ENCODE measurements around the gene CTU2.

Gene CTU2

GRCh38 chr16:88699180-88699579 is 7.1 kb upstream of the CTU2 start:
- H3K9ac ChIP-seq (ENCODE audit: low read length) = no peak overlapping the region
- H3K4me1 ChIP-seq (ENCODE audit: insufficient read depth, low read length, severe bottlenecking) = peaks cover 30% of the 10 kb centered on the region
- H3K9me3 ChIP-seq (ENCODE audit: low read length) = no peaks in the 10 kb centered on the region
- H4K20me1 ChIP-seq (ENCODE audit: insufficient read depth, low read length) = no peaks in the 10 kb centered on the region
- TF ChIP-seq CTCF (IDR thresholded peaks at IDR 0.05; ENCODE audit: low read length) (no peak), EZH2 (IDR thresholded peaks at IDR 0.05; ENCODE audit: borderline replicate concordance, low read length) (no peak)
- no peaks in the 10 kb centered on the region for H3F3A ChIP-seq (ENCODE audit: insufficient read depth, low read length)
- no peaks in the 10 kb centered on the region for H3K79me2 ChIP-seq (ENCODE audit: insufficient read depth, low read length)
- H2AFZ ChIP-seq (ENCODE audit: low read length) = no peak overlapping the region
- H3K27ac ChIP-seq (ENCODE audit: low read depth, low read length, poor library complexity, severe bottlenecking) = no peak overlapping the region
- H3K4me3 ChIP-seq (ENCODE audit: low read depth, low read length, poor library complexity, severe bottlenecking) = no peak overlapping the region
- peaks cover 8% of the 10 kb centered on the region; the same call in 1 of the 2 replicates for H3K27me3 ChIP-seq (ENCODE audit: insufficient read depth, low read length)
- no peak overlapping the region for H3K4me2 ChIP-seq (ENCODE audit: low read length)
- peaks cover 7% of the 10 kb centered on the region; the same call in 1 of the 2 replicates for H3K36me3 ChIP-seq (ENCODE audit: insufficient read depth, low read length)
- H3K9me2 ChIP-seq (ENCODE audit: low read depth, low read length) = no peaks in the 10 kb centered on the region

DNA sequence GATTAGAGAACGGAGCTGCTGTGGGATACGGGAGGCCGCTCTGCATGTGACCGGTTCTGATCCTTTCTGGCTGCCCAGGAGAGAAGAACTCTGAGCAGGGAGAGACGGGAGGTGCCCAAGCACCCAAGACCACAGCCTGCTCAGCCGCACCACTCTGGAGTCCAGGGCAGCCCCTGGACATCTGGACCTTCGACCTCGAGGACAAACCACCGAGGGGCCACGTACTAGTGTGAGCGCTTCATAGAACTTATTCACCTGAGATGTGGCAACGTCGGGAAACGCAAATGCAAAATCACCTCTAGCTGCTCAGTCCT is 6.0 kb upstream of the CTU2 start:
- no peak for TF ChIP-seq EZH2 (IDR thresholded peaks at IDR 0.05; ENCODE audit: borderline replicate concordance, low read length)
- no peak for TF ChIP-seq CTCF (IDR thresholded peaks at IDR 0.05; ENCODE audit: low read length)
- H3K9me2 ChIP-seq (ENCODE audit: low read depth, low read length) = no peaks in the 10 kb centered on the region
- H3K4me2 ChIP-seq (ENCODE audit: low read length) = no peak overlapping the region
- H3F3A ChIP-seq (ENCODE audit: insufficient read depth, low read length) = no peaks in the 10 kb centered on the region
- H4K20me1 ChIP-seq (ENCODE audit: insufficient read depth, low read length) = no peaks in the 10 kb centered on the region
- peaks cover 41% of the 10 kb centered on the region for H3K4me1 ChIP-seq (ENCODE audit: insufficient read depth, low read length, severe bottlenecking)
- no peak overlapping the region for H3K27ac ChIP-seq (ENCODE audit: low read depth, low read length, poor library complexity, severe bottlenecking)
- H3K79me2 ChIP-seq (ENCODE audit: insufficient read depth, low read length) = no peaks in the 10 kb centered on the region
- peaks cover 8% of the 10 kb centered on the region; the same call in 1 of the 2 replicates for H3K27me3 ChIP-seq (ENCODE audit: insufficient read depth, low read length)
- peaks cover 7% of the 10 kb centered on the region; the same call in 1 of the 2 replicates for H3K36me3 ChIP-seq (ENCODE audit: insufficient read depth, low read length)
- H3K9me3 ChIP-seq (ENCODE audit: low read length) = no peaks in the 10 kb centered on the region
- H3K4me3 ChIP-seq (ENCODE audit: low read depth, low read length, poor library complexity, severe bottlenecking) = no peak overlapping the region
- H2AFZ ChIP-seq (ENCODE audit: low read length) = no peak overlapping the region
- no peak overlapping the region for H3K9ac ChIP-seq (ENCODE audit: low read length)

DNA sequence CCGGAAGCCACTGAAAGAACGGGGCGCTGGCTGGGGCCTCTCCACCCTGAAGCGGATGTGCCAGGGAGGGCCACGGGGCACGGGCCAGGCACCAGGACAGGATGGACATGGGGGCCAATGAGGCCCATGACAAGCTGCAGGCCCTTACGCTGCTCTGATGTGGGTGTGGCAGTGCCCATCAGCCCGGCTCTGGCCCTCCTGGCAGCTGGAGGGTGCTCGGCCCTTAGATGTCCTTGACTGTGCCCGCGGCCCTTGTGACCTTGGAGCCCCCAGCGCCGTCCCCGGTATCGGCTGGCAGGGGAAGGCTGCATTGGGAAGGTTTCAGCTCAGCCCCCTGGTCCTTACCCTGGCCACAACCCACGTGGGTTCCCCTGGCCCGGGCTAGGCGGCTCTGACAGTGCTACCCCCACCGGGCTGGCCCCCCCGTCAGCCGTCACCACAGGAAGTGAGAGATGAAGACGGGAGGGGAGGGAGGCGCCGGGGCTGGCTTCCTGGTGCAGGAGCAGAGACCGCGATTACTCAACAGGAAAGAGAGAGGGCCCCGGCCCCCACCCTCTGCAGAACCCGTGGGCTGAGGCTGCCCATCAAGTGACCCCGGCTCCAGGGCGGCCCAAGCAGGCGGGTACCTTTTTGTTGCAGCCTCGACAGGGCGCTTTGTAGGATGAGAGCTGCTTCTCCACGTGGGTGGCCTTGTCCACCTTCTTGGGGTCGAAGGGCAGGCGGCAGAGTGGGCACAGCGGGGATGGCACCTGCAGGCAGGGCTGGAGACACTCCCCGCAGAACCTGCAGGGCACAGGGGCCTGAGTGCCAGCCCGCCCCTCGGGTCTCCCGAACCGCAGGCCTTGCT is 5.4 kb upstream of the CTU2 start:
- H3K27me3 ChIP-seq (ENCODE audit: insufficient read depth, low read length) = 0 out of 2 replicates have a peak, but pooled peaks cover 6% of the 10 kb centered on the region
- no peaks in the 10 kb centered on the region for H3K79me2 ChIP-seq (ENCODE audit: insufficient read depth, low read length)
- no peak overlapping the region for H3K27ac ChIP-seq (ENCODE audit: low read depth, low read length, poor library complexity, severe bottlenecking)
- TF ChIP-seq CTCF (IDR thresholded peaks at IDR 0.05; ENCODE audit: low read length) (no peak), EZH2 (IDR thresholded peaks at IDR 0.05; ENCODE audit: borderline replicate concordance, low read length) (no peak)
- no peaks in the 10 kb centered on the region for H3F3A ChIP-seq (ENCODE audit: insufficient read depth, low read length)
- peak overlapping the region; percentile 28; the same call in 1 of the 2 replicates for H3K9ac ChIP-seq (ENCODE audit: low read length)
- H3K9me2 ChIP-seq (ENCODE audit: low read depth, low read length) = no peaks in the 10 kb centered on the region
- peaks cover 7% of the 10 kb centered on the region; the same call in 1 of the 2 replicates for H3K36me3 ChIP-seq (ENCODE audit: insufficient read depth, low read length)
- H4K20me1 ChIP-seq (ENCODE audit: insufficient read depth, low read length) = no peaks in the 10 kb centered on the region
- peak overlapping the region; percentile 46 for H3K4me3 ChIP-seq (ENCODE audit: low read depth, low read length, poor library complexity, severe bottlenecking)
- no peak overlapping the region for H2AFZ ChIP-seq (ENCODE audit: low read length)
- H3K9me3 ChIP-seq (ENCODE audit: low read length) = no peaks in the 10 kb centered on the region
- peaks cover 46% of the 10 kb centered on the region for H3K4me1 ChIP-seq (ENCODE audit: insufficient read depth, low read length, severe bottlenecking)
- H3K4me2 ChIP-seq (ENCODE audit: low read length) = peak overlapping the region; percentile 52
